HuH-7 (cell line): Measurements from ENCODE around the gene MYLK2.

Experiments
- DNase-seq: peaks from one replicate; pipeline ENCODE4 v3.0.0; 2011; ENCODE audit warnings: low spot score

MYLK2 gene

DNA sequence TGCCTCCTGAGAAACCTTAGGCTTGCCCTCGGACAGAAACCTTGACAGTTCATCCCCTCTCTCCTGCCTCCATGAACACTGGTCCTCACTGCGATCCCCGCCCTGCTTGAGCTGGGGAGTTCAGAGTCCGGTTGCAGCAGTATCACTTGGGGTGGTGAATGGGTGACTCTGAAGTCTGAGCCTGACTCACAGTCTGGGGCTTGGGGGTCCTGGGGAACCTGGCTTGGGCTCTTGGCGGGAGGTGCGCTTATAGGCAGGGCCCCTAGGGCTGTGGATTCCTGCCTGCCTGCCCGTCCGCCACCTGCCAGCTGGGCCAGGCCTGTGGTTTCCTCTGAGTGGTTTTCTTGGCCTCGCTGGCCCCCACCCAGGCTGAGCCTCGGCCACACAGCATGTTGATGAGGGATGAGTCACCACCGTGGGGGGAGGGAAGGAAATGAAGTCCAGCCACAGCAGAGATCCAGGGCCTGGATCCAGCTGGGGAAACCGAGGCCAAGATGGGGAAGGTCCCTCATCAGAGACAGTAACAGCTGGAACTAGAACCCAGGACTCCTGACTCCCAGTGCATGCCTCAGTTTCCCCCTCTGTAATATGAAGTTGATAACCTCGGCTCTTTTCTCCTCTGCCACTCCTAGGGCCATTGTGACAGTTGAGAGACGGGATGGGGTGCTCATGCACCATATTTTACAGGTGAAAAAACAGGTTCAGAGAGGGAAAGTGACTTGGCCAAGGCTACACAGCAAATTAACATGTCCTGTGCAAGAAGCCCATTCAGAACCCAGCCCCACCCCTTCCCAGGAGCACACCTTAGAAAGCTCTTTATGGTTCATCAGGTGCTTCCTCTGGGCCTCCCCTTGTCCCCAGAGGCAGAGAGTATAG lies 17.1 kb downstream of the MYLK2 start:
- DNase-seq = peak; percentile 54

DNA sequence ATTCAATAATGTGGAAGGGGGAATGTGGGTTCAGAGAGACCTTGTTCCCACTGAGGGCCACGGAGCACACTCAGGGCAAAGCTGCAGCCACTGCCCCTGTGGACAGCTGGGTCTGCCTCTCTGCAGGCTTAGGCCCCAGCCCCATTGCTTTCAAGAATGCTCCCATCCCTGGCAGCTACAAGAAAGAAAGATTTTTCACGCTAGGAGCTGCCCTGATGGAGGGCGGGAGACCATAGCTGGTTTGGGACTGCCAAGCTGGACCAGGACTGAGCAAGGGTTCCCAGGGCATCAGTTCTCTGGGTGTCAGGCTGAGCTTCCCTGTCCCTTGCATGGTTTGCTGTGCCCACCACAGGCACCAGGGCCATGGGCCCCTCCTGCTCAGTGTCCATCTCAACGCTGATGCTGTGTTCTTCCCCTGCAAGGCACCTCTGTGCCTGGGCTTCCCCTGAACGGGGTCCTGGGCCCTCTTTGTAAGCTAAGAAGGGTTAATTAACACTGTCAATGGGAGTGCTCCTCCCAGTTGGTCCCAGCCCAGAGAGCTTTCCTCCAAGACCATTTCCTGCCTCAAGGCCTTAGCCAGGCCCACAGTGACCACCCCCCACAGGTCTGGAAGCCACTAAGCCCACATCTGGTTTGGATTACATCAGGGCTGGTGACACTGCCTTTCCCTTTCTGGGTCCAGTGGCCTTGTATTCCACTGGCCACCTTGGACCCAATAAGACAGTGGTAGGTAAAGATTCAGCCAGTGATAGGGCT lies 17.9 kb downstream of the MYLK2 start:
- no peak for DNase-seq

DNA sequence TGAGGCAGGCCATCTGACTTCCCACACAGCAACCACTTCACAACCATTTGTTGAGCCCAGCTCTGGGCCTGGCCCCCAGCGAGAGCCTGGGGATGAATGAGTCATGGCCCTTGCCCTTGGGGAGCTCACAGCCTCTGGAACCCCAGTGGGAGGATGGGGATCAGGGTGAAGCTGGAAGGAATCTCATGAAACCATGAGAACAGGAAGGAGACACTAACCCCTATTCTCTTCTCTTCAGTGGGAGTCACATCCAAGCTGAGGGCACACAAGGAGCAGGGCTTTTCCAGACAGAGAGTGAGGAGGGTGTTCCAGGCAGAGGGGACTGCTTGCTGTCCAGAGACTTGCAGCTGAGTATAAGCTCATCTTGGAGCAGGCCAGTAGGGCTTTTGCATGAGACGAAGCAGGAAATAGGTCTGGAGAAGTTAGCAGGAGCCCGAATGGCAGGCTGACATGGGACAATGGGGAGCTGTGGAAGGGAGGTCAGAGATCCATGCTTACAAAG lies 18.8 kb downstream of the MYLK2 start:
- DNase-seq = no peak

DNA sequence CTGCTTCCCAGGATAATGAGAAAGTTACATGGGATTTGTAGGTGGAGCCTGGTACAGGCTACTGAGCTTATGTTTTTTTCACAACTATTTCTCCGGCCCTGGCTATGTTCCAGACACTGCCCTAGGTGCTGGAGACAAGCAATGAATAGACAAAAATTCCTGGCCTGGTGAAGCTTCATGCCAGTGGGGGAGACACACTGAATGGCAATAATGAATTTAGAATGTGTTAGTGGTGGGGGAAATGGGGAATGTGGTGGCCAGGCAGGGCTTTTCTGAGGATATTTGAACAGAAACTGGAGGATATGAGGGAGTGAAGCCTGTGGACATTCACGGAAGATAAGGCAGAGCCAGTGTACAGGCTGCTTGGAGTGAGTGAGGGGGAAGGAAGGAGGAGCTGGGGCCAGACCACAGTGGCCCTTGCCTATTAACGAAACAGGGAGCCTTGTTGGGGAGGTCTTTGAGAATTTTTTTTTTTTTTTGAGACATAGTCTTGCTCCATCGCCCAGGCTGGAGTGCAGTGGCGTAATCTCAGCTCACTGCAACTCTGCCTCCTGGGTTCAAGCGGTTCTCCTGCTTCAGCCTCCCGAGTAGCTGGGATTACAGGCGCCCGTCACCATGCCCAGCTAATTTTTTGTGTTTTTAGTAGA lies 19.6 kb downstream of the MYLK2 start:
- no peak for DNase-seq

DNA sequence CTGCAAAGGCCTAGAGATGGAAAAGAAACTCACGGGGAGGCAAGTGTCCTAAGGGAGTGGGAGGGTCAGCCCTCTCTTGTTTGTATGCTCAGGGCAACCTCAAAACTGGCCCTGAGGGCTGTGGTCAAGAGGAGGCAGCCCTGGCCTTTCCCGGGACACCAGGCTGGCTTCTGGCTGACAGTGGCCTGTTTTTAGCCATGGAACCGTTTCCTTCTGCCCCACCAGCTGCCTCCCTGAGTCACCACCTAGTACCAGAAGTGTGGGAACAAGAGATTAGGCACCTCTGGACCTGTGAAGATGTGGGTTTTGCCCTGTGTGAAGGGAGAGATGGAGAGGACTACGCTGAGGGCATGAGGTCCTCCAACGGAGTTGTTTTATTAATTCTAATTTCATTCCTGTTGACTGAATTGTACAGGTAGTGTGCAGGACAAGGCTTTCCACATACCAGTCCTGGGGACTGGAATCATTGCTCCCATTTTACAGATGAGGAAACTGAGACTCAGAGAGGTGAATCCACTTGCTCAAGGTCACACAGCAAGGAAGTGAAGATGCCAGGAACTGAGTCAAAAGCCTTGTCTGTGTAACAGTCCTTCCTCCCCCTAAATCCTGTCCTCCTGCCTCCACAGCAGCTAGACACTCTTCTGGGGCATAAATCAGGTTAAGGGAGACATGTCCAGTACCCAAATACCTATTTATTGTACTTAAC lies 20.8 kb downstream of the MYLK2 start:
- DNase-seq = no peak

DNA sequence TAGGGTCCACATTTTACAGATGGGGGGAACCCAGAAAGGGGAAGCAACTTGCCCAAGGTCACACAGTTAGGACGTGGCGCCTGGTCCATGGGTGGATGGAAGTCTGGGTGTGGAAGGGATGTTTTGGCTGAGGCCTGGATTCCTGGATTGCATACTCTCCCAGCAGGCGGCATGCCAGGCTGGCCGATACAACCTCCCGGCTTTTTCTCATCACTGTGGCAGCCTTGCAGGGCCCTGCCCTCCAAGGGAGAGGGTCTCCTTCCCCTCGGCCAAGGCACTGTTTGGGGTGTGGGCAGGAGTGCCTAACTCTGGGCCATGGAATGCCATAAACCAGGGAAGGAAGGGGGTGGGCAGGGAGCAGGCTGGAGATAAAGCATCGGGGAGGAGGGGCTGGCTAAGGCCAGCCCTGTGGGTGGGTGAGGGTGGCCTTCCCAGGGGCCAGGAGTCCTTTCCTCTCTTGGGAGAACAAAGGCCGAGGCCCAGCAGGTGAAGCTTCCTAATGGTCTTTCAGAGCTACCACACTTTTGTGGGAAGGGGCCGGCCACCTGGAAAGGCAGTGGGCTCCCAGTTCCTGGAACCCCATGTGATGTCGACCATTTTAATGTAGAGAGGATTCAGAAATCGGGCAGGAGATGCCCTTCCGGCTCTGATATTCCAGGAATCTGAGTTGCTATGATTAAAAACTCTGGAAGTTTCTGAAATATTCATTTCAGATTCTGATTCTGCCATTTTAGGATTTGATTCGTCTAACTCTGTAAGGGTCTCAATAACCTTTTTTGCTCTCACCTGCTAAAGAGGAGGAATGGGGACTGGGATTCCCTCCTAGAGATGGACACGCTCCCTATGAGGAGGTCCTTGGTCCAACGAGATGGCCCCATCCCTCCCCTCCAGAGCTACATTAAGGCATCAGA lies 22.0 kb downstream of the MYLK2 start:
- no peak for DNase-seq

DNA sequence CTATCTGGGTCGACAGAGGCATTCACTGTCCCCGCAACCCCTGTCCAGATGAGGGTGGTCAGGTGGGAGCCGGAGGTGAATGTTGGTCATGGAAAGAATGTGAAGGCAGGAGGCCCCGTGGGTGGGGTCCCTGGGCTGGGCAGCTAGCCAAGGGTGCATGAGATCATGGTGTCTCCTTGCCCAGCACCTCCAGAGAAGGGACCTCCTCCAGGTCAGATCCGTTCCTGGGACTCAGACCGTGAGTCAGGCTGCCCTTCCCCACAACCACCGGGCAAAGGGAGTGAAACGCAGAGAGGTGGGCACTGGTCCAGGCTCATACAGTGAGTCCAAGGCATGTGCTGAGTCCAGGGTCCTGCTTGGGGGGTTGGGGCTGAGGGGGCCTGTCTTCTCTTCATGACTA lies 22.8 kb downstream of the MYLK2 start:
- no peak for DNase-seq

DNA sequence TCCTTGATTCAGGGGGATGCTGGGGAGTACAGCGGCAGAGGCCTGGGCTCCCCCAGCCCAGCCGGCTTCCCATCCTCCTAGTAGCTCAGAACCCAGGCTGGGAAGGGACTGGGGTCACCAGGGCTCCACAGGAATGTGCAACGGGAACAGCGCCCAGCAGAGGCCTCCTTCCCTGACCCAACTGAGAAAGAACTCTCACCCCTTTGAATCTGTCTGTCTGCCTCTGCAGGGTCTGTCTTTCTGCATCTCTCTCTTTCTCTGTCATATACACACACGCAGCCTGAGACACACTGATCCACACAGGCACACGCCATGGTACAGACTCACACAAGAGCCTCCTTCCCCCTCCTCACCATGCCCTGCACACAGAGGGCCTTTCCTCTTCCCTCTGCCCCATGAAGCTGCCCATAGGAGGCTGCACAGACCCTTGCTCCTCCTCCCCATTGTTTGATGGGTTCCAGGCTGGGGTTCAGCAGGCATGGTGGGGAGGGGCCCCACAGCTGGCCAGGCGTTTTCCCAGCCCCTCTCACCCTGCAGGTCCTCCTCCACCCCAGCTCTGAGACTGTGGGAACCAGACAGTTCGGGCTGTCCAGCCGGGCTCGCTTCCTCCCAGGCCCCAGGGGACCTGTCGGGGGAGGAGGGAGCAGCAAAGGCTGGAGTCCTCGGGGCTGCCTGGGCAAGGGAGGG lies 23.5 kb downstream of the MYLK2 start:
- DNase-seq = no peak

DNA sequence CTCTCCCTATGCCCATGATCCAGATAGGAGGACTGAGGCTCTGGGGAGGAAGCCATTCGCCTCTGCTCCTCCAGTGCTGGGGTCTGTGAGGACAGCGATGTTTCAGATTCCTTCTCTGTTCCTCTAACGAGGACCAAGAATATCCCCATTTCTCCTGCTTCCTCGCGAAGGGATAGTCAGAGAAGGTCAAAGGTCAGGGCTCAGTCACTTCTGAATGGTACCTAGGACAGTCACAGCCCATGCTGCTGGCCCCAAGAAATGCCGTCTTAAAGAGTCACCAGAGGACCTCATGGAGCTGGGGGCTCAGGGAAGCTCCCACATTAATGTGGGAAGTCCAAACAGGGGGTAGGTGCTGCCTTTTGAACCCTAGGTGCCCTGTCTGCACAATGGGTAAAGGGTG lies 24.1 kb downstream of the MYLK2 start:
- no peak for DNase-seq

DNA sequence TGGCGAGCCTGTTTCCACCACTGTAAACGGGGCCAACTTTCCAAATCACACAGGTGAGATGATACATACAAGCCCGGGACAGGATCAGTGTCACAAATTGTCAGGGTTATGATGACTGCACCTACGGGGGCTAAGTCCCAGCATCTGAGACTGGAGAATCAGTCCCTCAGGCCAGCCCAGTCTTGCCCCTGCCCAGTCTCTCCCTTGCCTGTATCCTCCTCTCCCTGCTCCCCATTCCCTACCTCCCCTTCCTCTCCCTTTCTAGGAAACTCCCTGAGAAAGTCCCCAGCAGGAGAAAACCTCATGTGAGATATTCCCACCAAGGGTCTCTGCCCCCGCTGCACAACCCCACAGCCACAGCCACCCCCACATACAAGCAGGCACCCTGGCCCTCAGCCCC lies 24.7 kb downstream of the MYLK2 start:
- no peak for DNase-seq

DNA sequence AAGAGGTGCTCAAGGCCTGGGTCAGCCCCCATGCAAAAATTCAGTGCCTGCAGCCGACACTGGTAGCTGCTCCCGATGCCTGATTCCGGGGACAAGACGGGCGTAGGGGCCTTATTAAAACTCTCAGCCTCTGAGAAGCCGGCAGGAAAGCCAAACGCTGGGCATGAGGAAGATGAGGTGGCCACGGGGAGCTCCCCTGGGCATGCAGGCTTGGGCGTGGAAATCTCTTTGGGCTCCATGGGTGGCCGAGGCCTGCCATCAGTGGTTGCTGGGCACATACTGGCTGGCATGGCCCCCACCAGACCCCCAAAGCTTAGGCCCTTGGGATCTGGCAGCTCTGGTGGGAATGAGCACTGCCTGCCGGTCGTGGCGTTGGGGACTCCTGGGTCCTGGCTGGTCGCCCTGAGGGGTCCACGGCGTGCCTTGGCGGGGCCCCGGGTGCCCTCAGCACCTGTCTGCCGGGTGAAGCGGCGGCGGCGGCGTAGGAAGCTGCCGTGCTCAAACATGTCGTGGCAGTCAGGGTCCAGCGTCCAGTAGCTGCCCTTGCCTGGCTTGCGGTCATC lies 25.7 kb downstream of the MYLK2 start:
- DNase-seq = no peak

DNA sequence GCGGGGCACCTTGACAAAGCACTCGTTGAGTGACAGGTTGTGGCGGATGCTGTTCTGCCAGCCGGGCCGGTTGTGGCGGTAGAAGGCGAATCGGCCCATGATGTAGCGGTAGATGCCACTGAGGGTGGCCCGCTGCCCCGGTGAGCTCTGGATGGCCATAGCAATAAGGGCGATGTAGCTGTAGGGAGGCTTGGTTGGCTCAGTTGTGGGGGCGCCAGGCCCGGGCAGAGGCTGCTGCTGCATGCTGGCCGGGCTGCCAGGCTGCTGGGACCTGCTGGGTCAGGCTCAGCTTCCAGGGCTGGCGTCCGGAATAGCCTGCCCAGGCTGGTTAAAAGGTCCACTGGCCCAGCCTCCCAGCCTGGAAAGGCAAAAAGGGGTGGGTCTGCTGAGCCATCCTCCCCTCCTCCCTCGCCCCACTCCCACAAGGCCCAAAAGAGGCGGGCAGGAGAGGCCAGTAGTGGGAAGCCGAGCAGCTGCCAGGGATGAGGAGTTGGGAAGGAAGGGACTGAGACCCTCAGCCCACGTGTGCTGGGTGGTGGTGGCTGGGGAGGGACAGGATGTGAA lies 26.2 kb downstream of the MYLK2 start, which contains the start of gene FOXS1:
Gene FOXS1 (minus strand): TSS at position 305 of the 564 bp plus-strand sequence. CDS start 62 bp downstream, at position 243.
- no peak for DNase-seq

DNA sequence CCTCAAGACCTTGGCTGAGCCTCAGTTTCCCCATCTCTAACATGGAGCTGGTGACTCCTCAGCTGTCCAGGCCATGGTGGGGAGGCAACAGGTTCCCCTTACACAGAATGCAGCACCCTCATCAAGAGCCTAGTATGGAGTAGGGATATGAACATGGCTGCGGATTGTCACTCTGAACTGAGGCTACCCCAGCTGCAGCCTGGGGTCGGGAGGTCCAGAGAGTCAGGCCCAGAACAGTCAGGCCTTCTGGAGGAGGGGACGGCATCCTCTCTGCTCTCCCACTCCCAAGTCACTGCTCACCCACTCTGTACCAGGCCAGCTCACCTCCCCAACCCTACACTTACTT lies 27.6 kb downstream of the MYLK2 start:
- no peak for DNase-seq

DNA sequence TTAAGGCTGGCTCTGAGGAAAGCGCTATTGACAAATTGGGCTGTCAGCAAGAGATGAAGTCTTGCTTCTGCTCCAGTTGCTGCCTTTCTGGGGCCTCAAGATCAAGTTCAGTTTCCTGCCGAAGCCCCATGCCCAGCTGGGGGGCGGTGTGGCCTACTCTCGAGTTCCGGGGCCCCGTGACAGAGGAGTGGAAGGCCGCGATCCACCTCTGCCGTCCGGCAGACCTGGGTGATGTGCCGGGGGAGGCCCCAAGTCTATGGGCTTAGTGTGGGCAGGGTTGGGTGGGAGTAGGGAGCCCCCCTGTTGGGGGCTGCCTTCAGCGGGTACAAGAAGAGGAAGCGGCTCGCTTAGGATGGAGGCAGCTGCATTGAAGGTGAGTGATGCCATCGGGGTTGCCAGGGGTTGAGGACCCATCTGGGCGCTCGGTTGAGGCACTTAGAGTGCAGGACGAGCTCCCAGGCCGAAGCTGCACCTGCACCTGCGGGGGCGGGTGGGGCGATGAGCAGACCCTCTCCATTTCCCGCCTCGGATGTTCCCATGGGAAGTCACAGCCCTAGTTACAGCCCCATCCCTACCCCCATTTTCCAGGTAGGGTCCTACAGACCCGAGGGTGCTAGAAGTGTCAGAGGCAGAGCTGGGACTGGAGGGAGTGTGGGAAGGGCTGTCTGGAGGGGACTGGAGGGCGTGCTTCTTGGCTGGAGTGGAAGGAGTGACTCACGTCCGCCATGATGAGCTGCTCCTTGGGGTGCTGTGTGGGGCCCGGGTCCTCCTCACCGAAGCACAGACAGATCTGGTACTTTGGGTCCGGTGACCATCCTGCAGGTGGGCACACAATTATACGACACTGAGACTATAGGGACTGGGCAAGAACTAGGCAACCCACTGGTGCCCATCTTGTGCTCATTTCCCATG lies 29.2 kb downstream of the MYLK2 start:
- no peak for DNase-seq

DNA sequence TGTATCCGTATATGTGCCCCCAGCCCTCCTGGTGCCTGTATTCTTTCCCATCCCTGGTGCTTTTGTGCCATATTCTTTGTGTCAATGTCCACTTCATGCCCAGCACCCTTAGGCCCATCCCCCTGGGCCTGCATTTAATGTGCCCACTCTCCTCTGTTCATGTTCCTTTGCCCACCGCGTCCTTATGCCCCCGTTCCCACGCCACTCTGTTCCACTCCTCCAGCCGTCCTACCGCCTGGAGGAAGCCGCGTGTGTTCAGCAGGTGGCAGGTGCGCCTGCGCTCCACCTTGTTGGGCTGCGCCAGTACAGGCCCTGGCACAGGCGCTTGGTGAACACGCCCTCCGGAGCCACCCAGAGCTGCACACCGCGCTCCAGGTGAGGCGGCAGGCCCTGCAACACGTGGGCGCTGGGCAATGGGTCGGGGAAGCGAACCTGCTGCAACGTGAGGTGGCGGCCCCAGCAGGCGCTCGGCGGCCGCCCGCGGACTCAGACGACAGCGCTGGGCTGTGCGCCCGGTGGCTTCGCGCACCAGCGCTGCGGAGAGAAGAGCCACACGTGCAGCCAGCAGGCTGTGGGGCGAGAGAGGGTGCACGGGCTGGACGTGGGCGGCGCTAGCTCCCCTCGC lies 30.3 kb downstream of the MYLK2 start:
- DNase-seq = no peak

DNA sequence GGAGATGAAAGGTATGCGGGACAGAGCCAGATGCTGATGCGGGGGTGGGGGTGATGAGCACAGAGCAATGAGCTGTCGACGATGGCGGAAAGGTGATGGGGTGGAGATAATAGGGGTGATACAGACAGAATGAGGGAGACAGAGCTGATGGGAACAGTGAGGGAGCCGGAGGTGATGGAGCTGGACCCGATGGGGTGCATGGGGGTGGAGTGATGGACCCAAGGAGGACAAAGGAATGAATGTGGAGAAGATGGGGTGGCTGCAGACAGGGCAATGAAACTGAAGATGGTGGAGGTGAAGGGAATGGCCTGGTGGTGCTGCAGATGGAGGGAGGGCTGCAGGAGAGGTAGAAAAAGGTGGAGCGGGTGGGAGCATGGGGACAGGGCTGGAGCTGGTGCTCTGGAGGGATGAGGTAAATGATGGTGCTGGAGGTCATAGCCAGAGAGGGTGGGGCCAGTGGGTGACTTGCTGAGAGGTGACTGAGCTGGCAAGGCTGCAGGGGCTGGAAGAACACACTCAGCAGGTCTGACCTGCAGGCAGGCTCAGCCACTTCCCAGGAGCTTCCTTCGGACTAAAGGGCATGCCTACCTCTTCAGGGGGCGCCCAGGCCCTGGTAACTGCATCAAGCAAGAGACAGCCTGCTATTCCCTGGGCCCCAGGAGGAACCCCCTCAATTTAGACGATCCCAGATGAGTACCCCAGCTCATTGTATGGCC lies 32.2 kb downstream of the MYLK2 start:
- no peak for DNase-seq

DNA sequence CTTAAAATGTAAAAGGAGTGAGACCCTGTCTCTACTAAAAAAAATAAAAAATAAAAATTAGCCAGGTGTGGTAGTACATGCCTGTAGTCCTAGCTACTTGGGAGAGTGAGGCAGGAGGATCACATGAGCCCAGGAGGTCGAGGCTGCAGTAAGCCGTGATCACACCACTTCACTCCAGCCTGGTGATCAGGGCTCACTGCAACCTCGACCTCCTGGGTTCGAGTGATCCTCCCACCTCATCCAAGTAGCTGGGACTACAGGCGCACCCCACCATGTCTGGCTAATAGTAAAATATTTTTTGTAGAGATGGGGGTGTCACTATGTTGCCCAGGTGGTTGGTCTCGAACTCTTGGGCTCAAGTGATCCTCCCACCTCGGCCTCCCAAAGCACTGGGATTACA lies 34.3 kb downstream of the MYLK2 start:
- no peak for DNase-seq

DNA sequence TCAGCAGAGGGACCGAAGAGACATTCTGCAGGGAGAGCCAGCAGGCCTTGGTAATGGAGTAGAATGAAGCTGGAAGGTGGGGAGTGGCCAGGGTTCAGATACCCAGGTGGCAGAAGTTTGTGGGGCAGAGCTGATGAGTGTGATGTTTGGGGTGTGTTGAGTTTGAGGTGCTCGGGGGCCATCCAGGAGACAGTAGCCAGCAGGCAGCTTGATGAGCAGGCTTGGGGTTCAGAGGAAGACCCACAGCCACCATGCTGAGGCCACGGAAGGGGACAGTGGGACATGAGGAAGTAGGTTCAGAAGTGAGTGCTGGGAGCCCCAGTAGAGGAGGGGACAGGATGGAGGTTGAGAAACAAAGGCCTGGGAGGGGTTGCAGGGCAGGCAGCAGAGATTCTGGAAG lies 37.4 kb downstream of the MYLK2 start:
- no peak for DNase-seq
